Activated CD4-positive, alpha-beta T cell treated with anti-CD3 and anti-CD28 coated beads, Interleukin-2, amount 50 U/mL, for 24 hours (primary cell): ENCODE results near the gene WLS.

Source experiments
- DNase-seq, 2 donors: peaks; one replicate each; pipeline ENCODE4 v3.0.0-alpha.2; 2020; ENCODE audit warnings: low read depth in 1 of 2, low spot score in 1 of 2

Gene WLS

GRCh38 chr1:68103011-68103545, 129.2 kb downstream of the WLS start:
- no peak for DNase-seq

GRCh38 chr1:68101829-68102228, 130.5 kb downstream of the WLS start:
- DNase-seq: no peak

- DNase-seq: no peak
Observed at GRCh38 chr1:68100571-68100970, 131.8 kb downstream of the WLS start.

GRCh38 chr1:68093737-68094136, 138.6 kb downstream of the WLS start:
- DNase-seq: no peak

- no peak for DNase-seq
Observed at GRCh38 chr1:68087184-68087583, 145.1 kb downstream of the WLS start.

DNA sequence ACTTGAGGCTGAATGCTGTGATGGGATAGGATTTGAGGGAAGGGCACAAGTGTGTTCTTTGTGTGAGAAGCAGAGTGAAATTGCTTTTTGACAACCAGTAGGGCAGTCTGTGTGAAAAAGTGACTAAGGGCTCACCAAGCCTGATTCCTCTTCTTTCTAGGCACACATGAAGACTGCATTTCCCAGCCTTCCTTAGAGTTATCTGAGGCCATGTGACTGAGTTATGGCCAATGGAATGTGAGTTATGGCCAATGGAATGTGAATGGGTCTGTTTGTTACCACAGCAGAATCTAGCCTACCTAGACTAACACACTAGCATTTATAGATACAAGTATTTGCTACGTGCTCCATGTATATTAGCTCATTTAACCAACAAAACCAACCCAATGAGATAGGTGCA, 146.6 kb downstream of the WLS start:
- DNase-seq: no peak

GRCh38 chr1:68083686-68084085, 148.6 kb downstream of the WLS start:
- no peak for DNase-seq

DNA sequence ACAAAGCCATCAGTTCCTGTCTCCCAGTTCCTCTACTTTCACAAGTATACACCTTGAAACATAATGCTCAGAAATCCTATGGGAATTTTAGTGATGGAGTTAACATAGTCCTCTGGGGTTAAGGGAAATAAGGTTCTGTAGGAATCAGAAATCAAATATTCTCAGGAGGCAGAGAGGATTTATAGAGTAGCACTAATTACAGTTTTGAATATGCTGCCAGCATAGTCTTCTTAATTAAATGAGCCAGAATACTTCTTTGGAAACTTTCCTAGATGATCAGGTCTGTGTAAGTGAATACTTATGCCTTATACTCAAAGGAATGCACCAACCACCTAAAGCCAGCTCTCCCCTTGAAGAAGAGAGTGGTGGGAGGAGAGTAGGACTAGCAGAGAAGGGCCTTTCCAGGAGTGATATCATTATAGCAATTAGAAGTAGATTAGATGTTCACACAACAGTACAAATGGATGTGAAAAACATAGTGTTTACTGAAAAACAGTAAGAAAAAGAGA, 150.5 kb downstream of the WLS start:
- no peak for DNase-seq

- no peak for DNase-seq
Observed at GRCh38 chr1:68078647-68079046, 153.7 kb downstream of the WLS start.
